ENCODE measurements around the gene PDE6B.
"Not testable (repeated sequence)": the region's sequence is repeated elsewhere in the genome, so short reads cannot be mapped to it uniquely, and the experiment has no call there.

PDE6B gene

DNA sequence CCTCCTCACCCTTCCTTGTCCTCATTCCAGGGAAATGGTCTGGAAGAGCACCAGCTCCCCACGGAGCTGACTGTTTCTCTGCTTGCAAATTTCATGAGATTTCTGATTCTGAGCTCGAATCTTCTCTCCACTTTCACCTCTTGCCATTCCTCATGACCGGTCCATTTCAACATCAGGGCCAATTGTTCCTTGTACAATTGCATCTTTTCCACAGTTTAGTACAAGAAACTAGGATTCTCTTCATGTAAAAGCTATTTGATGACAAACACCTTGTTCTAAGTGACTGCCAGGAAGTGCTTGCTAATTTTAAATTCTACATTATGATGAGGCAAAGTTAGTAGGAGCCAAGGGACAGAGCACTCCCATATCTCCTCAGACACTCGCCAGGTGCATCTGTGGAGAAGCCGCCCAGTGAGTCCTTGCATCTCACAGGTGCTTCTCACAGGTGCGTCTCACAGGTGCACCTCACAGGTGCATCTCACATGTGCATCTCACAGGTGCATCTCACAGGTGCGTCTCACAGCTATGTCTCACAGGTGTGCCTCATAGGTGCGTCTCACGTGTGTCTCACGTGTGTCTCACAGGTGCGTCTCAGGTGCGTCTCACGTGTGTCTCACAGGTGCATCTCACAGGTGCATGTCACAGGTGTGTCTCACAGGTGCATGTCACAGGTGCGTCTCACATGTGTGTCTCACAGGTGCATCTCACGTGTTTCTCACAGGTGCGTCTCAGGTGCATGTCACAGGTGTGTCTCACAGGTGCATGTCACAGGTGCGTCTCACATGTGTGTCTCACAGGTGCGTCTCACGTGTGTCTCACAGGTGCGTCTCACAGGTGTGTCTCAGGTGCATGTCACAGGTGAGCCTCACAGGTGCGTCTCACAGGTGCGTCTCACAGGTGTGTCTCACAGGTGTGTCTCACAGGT lies 3.0 kb upstream of the PDE6B start:
- FAIRE-seq = no peak
- no peak for DNase-seq (ENCODE audit: low spot score)

DNA sequence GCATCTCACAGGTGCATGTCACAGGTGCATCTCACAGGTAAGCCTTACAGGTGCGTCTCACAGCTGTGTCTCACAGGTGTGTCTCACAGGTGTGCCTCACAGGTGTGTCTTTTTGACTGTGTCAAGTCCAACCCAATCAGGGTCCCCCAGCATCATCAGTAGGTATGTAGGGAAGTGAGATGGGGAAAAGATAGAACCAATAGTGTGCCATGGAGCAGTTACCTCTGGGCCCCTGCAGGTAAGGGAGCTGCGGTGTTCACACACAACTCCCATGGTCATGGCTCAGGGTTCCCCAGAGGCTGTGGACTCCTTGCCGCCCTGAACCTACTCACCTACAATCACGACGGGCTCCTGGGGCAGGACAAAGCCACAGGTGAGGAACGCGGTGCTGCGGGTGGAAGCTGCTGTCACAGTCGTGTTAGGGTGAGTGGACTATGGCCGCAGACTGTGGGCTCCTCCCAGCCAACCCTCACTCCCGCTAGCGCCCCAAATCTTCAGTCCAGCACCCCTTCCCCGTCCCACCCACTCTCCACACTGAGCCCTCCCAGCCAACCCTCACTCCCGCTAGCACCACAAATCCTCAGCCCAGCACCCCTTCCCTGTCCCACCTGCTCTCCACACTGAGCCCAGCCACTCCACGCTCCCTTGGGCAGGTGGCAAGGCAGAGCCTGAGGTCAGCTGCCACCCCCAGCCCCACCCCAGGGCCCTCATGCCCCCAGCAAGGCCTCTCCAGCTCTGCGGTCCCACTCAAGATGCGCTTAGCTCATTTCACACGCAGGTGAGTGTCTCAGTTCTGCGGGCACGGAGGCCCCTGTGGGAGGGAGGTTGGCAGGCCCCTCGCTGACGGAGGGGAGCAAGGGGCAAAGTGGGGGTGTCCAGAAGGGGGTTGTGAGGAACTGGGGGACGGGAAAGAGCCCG lies 2.1 kb upstream of the PDE6B start:
- DNase-seq (ENCODE audit: low spot score) (no peak), FAIRE-seq (no peak)

DNA sequence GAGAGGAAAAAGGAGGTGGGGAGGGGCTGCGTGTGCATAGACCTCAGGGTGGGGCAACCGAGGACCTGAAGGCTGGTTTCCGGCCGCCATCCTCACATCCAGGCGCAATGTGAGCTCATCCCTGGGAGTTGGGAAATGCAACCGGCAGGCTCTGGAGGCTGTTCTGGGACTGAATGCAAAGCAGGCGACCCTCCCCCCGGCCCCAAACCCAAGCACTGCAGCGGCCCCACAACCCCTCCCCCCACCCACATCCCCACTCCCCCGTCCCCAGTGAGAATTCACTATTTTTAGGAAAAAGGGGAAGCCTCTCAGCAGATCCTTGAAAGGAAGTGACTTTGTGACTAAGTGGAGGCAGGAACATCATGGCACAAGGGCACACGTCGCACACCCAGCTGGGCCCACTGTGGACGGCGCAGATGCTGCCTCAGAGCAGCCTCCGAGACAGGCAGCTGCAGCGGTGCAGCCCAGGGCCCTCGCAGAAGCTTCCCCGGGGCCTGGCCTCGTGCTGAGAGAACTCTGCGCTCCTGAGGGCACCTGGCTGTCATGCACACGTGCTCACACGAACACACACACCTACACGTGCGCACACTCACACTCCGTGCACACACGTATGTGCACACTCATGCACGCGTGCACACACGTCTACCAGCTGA lies 1.3 kb upstream of the PDE6B start:
- no peak for FAIRE-seq
- DNase-seq (ENCODE audit: low spot score) = no peak

DNA sequence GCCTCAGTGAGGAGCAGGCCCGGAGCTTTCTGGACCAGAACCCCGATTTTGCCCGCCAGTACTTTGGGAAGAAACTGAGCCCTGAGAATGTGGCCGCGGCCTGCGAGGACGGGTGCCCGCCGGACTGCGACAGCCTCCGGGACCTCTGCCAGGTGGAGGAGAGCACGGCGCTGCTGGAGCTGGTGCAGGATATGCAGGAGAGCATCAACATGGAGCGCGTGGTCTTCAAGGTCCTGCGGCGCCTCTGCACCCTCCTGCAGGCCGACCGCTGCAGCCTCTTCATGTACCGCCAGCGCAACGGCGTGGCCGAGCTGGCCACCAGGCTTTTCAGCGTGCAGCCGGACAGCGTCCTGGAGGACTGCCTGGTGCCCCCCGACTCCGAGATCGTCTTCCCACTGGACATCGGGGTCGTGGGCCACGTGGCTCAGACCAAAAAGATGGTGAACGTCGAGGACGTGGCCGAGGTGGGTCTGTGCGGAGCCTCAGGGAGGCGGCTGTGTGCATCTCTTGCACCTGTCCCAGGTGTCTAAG lies 323 bp downstream of the PDE6B start:
- DNase-seq (ENCODE audit: low spot score) = no peak
- no peak for FAIRE-seq

DNA sequence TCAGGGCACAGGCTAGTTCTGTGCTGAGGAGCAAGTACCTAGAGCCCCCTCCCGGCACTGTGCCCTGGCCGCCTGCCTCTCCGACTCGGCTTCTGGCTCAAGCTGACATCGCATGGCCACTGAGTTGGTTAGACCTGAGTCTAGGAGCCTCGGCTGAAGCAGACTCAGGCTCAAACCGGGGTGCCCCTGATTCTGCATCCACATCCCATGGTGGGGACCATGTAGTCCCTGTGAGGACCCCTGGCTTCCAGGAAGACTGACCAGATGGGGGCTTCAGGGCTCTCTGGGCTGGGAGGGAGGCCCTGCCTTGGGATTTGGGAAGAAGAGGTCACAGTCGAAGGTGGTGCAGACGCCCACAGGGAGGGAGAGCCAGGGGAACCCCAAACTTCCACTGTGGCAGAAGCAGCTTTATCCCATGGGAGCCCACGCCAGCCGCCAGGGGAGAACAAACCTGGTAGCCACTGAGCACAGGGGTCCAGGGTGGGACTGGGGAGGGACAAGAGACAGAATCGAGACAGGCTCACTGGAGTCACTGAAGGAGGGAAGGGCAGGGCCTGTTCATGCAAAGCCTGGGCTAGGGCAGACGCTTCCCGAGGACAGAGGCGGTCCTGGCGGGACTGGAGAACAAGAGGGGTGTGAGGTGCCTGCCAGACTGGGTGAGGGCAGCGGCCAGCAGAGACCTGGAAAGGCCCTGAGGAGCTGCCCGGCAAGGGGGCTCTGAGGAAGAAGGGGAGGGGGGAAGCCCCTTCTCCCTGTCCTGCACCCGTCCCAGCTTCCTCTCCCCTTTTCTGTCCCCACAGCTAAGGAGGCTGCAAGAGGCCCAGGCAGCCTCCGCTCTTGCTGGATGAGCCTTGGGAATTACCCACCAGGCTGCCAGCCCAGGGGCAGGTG lies 1.1 kb downstream of the PDE6B start:
- FAIRE-seq (no peak), DNase-seq (ENCODE audit: low spot score) (no peak)

DNA sequence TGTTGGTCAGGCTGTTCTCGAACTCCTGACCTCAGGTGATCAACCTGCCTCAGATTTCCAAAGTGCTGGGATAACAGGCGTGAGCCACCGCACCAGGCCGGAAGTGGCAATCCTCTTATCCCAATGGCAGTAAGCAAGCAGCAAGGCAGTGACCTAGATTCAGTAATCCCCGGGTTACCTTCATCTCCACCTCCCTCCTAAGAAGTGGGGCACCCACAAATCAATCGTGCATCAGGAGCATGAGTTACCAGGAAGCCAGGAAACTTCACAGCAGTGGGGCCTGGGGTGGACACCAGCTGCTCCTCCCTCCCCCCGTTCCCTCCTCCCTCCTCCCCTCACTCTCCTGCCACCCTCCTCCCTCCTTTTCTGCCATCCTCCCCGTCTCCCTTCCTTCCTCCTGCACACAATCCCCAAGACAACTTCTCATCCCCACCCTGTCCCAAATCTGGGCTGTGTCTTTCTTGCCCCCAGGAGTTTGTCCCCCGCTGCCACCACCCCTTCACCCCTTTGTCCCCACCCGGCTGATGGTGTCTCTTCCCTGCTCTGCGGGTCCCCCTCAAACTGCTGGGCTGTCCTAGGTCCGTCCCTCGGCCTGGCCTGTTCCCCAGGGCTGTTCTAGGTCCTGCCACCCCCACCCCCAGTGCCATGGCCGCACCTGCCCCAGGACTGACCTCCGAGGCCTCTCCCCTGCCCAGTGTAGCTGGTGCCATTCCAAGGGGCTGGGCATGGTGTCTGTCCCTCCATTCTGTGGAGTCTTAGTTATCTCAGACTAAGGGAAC lies 2.2 kb downstream of the PDE6B start:
- FAIRE-seq (no peak), DNase-seq (ENCODE audit: low spot score) (no peak)

DNA sequence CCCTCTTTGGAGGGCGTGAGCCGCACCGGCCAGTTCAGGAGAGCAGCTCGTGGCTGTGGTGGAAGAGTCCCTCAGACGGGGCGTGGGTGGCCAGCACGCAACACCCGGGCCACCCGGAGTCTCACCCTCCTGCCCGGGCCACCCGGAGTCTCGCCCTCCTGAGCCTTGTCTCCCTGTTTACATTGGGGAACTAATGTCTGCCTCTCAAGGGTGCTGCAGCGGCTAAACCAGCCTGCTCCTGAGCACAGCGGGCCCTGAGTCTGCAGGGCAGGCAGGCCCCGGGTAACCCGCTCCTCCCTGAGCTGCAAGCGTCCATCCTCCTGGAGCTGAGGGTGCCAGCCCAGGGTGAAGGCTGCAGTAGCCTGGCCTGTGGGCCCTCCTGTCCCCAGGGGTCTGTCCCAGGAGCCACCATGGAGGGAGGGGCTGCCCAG lies 3.0 kb downstream of the PDE6B start:
- FAIRE-seq (no peak), DNase-seq (ENCODE audit: low spot score) (no peak)

DNA sequence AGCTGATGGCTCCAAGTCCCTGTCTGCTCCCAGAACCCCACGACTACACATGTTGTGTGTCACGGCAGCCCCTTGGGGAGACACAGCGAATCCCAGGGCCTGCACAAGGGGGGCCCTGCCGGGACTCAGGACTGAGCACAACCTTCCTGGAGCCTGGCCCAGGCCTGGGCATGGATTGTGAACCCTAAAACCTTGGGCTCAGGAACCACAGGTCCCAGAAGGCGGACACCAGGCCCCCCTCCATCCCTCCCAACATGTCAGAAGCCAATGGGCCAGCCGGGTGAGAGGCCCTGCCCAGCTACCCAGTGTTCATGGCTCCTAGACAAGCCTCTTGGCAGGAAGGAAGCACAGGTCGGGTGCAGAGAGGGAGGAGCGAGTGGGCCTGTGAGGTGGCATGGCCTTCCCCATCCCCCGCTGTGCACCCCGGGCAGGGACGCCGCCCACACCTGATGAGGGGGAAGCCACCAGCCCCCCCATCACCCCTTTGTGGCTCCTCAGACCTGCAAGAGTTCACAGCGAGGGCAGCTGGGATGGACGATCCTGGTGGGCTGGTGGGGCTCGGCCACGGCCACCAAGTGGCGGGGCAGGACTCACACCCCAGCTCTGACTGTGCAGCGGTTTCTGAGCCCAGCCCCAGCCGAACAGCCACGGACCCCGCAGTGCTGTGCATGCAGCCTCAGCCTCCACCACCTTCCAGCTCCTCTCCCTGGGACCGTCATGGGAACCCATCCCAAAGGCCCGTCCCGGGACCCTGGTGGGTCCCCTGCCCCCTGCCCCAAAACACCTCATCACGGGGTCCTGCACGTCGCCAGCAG lies 3.7 kb downstream of the PDE6B start:
- FAIRE-seq = no peak
- DNase-seq (ENCODE audit: low spot score) = no peak

DNA sequence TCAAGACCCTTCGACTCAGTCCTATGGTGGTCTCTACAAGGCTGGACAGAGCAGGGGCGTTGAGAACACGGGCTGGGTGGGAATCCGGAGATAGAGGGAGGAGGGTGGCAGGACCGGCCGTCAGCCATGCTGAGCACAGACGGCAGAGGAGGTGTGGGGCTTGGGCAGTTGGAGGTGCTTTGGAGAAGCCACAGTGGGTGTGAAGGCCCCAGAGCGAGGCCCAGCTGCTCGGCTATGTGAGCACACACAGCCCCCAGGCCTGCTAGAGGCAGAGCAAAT lies 4.2 kb downstream of the PDE6B start:
- DNase-seq (ENCODE audit: low spot score) = no peak
- FAIRE-seq = no peak

DNA sequence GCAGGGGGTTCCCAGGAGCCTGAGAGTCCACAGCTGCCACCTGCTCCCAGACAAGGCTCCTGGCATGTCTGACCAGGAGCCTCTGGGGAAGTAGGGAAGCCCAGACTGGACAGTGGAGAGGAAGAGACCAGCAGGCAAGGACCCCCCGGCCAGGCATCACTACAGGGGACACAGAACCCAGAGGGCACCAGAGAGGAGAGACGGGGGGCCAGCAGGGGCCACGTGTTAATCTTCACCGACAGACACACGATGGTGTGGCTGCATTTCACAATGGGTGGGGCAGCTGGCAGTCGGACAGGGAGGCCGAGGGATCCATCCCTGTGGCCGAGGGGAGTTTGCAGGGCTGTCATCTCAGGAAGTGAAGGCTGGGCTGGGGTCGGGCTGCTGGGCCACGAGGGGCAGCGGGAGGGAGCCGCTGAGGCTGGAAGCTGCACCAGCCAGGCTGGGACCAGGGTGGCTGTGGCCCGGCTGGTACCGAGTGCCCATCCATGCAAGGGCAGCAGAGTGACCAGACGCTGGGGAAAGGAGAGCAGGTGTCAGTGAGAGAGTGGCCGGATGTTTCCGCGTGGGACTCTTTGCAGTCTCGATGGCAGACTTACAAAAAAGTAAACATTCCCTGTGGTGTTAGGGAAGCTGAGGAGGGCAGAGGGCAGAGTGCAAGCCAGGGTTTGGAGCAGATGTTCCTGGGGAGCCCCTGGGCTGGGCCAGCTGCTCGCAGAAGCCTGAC lies 4.7 kb downstream of the PDE6B start:
- no peak for DNase-seq (ENCODE audit: low spot score)
- no peak for FAIRE-seq

DNA sequence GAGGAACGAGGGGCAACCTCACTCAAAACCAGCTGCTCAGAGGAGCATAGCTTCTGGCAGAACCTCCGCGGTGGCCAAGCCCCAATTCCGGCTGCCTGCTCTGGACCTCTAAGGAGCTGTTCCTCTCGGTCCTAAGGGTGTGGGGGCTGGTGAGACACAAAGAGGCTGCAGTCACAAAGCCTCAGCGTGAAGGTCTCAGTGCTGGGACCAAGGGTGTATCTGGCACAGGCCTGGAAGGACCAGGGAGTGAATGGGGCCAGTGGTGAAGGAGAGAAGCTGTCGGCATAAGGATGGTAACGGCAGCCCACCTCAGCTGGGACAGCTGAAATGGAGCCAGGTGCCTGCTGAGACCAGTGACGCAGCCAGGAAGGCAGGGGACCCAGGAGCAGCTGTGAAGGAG lies 5.3 kb downstream of the PDE6B start:
- DNase-seq (ENCODE audit: low spot score) (no peak), FAIRE-seq (no peak)

DNA sequence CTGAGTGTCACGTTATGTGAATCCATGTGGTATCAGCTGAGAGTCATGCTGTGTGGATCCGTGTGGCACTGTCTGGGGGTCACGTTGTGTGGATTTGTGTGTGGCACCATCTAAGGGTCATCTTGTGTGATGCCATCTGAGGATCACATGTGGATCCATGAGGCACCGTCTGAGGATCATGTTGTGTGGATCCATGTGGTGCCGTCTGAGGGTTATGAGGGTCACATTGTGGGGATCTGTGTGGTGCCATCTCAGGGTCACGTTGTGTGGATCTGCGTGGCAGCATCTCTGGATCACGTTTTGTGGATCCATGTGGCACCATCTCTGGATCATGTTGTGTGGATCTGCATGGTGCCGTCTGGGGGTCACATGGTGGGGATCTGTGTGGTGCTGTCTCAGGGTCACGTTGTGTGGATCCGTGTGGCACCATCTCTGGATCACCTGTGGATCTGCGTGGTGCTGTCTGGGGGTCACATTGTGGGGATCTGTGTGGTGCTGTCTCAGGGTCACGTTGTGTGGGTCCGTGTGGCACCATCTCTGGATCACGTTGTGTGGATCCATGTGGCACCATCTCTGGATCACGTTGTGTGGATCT lies 6.9 kb downstream of the PDE6B start:
- DNase-seq (ENCODE audit: low spot score) (no peak), FAIRE-seq (no peak)

DNA sequence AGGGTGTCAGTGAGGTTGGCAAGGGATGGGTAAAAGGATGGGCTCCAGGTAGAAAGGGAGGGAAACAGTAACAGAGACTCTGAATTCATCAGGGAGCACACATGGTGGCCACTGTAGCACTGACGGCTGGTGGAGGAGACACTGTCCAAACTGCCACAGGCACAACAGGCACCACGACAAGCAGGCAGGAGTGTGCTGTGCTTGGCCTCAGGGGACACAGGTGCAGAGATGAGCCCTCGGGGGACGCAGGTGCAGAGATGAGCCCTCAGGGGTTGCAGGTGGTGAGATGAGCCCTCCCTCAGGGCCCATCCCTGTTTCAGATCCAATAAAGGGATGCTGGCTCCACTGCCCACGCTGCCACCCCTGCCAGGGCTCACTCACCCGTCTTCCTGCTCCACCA lies 7.6 kb downstream of the PDE6B start:
- FAIRE-seq (no peak), DNase-seq (ENCODE audit: low spot score) (no peak)

DNA sequence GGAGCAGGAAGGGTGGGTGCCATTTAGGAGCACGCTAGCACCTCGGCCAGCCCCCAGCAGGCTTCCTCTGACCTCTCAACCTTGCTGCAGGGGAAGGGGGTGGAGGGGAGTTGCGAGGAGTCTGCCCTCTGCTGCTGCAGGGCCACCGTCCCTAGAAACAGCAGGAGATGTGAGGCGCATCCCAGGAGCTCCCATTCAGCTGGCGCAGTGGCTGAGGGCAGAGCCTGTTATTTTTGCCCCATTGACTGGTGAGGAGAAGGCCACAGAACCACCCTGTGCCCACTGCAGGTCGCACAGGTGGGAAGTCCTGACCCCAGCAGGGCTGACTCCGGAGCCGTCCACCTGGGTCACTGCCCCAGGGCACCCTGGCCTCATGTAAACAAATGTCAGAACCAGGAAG lies 8.0 kb downstream of the PDE6B start:
- no peak for FAIRE-seq
- DNase-seq (ENCODE audit: low spot score) = no peak

DNA sequence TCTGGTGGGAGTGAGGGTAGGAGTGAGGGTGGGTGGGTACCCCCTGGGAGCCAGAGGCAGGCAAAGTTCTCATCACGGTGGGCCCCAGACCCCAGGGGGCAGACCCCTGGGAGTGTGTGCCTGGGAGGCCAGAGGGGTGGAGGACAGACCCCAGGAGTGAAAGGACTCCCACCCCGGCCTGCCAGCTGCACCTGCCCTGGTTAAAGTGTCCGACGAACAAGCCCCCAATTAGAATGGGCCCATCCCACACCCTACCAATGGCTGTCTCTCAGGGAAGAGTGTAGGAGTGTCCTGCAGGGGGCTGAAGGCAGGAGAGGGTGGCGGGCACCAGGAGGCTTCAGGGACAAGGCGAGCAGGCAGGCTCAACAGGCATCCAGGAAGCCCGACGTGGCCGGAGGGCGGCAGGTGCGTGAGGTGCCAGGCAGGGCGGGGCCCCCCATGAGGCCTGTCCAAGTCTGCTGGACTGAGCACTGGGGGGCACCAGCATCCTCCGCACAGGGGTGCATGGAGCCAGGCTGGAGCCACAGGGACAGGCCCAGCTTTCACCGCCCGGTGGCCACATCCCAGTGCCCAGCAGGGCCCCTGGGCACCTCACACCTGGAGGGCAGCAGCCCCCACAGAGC lies 8.7 kb downstream of the PDE6B start:
- FAIRE-seq (no peak), DNase-seq (ENCODE audit: low spot score) (no peak)

DNA sequence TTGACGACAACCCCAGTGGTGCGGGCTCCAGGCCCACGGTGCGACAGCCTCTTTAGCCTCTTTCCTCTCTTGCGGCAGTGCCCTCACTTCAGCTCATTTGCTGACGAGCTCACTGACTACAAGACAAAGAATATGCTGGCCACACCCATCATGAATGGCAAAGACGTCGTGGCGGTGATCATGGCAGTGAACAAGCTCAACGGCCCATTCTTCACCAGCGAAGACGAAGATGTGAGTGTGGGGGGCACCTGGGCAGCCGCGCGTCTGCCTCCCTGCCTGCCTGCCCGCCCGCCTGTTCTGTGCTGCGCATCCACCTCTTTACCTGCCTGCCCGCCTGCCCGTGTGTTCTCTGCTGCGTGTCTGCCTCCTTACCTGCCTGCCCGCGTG lies 9.2 kb downstream of the PDE6B start:
- FAIRE-seq (no peak), DNase-seq (ENCODE audit: low spot score) (no peak)

DNA sequence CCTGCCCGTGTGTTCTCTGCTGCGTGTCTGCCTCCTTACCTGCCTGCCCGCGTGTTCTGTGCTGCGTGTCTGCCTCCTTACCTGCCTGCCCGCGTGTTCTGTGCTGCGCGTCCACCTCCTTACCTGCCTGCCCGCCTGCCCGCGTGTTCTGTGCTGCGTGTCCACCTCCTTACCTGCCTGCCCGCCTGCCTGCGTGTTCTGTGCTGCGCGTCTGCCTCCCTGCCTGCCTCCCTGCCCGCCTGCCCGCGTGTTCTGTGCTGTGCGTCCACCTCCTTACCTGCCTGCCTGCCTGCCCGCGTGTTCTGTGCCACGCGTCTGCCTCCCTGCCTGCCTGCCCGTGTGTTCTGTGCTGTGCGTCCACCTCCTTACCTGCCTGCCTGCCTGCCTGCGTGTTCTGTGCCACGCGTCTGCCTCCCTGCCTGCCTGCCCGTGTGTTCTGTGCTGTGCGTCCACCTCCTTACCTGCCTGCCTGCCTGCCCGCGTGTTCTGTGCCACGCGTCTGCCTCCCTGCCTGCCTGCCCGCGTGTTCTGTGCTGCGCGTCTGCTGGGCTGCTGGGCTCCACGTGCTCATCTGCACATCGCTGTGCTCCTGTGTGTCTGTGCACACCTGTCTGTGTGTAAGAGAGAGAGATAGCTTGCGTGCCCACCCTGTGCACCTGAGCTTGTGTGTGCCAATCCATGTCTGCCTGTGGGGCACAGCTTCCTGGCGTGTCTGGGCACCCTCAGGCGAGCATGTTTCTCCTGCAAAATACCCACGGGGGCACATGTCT lies 9.9 kb downstream of the PDE6B start:
- DNase-seq (ENCODE audit: low spot score); FAIRE-seq: not testable (repeated sequence)

All from RCC 7860 (cell line).